ENCODE results near the gene DPP7.

The DPP7 gene

DNA sequence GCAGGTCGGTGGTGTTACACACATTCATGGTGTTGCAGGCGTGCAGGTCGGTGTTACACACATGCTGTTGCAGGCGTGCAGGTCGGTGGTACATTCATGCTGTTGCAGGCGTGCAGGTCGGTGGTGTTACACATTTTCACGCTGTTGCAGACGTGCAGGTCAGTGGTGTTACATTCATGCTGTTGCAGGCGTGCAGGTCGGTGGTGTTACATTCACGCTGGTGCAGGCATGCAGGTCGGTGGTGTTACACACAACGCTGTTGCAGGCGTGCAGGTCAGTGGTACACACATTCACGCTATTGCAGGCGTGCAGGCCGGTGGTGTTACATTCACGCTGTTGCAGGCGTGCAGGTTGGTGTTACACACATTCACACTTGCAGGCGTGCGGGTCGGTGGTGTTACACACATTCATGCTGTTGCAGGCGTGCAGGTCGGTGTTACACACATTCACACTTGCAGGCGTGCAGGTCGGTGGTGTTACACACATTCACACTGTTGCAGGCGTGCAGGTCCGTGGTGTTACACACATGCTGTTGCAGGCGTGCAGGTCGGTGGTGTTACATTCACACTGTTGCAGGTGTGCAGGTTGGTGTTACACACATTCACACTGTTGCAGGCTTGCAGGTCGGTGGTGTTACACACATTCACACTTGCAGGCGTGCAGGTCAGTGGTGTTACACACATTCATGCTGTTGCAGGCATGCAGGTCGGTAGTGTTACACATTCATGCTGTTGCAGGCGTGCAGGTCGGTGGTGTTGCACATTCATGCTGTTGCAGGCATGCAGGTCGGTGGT is 11.1 kb downstream of the DPP7 start:
- H3K27ac ChIP-seq = no peak overlapping the region
- TF ChIP-seq, protein P1, sequence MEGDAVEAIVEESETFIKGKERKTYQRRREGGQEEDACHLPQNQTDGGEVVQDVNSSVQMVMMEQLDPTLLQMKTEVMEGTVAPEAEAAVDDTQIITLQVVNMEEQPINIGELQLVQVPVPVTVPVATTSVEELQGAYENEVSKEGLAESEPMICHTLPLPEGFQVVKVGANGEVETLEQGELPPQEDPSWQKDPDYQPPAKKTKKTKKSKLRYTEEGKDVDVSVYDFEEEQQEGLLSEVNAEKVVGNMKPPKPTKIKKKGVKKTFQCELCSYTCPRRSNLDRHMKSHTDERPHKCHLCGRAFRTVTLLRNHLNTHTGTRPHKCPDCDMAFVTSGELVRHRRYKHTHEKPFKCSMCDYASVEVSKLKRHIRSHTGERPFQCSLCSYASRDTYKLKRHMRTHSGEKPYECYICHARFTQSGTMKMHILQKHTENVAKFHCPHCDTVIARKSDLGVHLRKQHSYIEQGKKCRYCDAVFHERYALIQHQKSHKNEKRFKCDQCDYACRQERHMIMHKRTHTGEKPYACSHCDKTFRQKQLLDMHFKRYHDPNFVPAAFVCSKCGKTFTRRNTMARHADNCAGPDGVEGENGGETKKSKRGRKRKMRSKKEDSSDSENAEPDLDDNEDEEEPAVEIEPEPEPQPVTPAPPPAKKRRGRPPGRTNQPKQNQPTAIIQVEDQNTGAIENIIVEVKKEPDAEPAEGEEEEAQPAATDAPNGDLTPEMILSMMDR (conservative IDR thresholded peaks at IDR 0.05) = no peak

DNA sequence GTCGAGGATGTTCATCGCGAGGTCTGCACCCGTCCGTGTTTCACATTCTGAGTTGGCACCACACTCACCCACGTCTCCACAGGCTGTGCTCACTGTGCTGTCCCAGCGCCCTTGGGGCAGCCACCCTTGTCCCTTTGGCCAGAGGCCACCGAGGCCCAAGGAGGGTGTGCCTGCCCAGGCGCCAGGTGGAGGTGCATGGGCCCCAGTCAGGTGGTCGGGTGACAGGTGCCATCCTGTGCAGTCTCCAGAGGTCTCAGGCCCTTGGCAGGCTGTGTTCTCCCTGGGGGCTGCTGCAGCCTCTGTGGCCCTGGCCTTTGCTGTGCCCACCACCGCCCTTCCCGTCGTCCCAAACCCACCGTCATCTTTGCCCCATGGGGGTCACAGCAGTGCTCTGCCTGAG is 15.3 kb downstream of the DPP7 start:
- no peak overlapping the region for H3K27ac ChIP-seq
- TF ChIP-seq, protein P1 (conservative IDR thresholded peaks at IDR 0.05) = no peak

DNA sequence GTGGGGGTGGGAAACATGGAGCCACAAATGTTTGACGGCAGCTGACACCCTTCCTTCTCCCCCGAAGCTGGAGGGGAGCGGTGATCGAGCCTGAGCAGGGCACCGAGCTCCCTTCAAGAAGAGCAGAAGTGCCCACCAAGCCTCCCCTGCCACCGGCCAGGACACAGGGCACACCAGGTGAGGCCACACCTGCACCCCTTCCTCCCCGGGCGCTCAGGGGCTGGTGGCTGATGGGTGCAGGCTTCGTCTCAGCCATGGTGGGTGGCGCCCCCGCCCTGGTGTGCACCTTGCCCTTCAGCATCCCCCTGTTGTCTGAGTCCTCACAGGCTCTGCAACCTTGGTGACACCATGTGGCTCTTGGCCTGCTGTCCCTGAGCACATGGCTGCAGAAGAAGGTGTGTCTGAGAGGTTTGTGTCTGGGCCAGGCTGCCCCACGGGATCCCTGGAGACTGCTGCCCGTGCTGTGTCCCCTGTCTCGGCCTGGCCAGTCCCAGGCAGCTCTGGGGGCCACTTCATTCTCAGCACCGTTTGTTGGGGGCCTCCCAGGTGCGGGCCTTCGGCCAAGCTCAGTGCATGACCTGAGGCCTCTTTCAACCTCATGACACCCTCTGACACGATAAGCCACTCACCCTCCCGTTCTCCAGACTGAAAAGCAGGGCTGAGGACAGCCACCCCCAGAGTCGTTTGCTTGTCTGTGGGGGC is 16.6 kb downstream of the DPP7 start:
- TF ChIP-seq, protein P1 (conservative IDR thresholded peaks at IDR 0.05) = no peak
- no peak overlapping the region for H3K27ac ChIP-seq

DNA sequence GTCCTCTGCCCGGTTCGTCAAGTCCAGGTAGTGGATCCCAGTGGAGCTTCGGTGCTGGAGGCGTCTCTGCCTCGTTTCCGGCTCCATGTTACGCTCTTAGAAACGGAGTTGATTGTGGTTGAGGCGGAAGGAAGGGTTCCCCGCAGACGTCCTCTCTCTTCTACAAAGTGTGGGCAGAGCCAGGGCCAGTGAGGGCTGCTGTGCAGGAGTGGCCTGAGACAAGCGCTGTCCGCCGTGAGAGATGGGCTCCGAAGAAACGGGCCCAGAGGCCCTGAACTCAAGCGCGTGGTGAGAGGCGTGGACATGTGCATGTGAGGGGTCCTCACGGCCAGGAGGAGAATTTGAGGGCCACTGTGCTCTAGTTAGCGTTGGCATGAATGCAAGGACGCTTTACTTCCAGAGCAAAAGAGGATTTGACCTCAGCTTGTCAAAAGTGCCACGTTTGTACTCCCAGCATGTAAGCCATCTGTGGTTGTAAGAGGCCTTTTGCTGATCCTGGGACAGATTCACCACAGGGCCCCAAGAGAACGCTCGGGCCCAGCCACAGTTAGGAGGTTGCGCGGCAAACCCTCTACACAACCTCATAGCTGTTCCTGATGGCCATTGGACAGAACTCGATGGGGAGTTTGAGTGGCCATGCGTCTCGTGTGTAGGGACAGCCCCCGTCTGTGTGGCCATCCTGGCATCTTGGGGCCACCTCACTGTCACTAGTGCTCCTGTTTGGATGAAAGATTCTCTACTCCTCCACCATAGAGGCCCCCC is 17.6 kb downstream of the DPP7 start:
- TF ChIP-seq, protein P1 (conservative IDR thresholded peaks at IDR 0.05) = no peak
- H3K27ac ChIP-seq = no peak overlapping the region

DNA sequence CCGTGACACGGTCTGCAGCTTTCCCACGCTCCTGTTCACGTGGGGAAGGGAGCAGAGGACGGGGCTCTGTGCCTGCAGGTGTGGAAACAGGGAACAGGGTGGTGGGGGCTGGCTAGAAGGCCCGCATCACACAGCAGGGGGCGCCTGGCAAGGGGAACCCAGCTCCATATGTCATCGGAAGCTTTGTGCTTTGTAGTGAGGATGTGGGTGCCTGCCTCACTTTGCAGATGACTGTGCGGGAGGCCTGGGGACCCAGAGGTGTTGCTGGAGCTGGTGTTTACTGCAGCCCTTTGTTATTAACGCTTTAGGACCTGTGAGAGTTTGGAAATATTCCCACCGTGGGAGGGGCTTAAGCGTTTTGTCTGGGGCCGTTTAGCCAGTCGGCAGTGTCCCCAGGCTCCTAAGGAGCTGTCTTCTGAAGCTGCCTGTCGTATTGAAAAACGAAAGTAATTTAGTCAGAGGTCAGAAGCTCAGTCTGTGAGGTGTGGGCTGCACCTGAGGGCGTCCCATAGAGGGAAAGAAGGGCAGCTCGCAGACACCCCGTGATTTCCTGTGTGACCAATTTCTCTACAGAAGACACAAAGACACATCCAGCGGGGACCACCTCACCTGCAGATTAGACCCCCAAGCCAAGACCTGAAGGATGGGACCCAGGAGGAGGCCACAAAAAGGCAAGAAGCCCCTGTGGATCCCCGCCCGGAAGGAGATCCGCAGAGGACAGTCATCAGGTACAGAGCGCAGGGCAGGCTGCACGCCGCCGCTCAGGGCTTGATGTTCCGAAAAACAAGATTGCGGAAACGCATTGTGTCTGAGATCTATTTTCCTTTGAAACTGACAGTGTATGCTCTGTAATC is 18.6 kb downstream of the DPP7 start:
- TF ChIP-seq, protein P1 (conservative IDR thresholded peaks at IDR 0.05) = peak; percentile 21
- H3K27ac ChIP-seq = no peak overlapping the region

DNA sequence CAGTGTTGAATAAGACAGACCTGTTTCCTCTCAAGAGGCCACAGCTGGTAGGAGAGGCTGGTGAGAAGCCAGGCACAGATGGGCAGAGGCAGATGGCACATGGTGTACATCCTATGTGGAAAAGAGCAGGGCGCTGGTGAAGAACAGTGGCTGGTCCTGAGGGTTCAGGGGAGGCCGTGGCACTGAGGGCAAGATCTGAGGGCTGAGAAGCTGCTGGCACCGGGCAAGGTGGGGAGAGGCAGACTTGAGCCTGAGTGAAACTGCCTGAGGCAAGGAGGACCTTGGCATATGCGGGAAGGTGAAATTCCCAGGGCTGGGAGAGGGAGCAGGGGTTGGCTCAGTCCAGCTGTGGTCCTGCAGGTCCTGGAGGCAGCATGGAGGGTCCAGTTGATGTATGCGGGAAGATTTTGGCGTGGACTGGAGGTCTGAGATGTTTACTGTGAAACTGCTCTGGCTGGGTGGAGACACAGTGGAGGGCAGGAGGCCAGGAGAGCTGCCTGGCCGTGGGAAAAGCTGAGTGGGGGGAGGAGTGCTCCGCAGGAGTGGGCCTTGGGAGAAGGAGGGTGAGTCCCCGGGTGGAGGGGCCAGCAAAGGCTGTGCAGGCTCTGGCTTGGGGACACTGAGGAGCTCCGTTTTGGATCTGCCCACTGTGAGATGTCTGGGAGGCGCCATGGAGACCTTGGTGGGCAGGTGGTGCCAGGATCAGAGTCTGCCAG is 25.1 kb downstream of the DPP7 start:
- H3K27ac ChIP-seq = peak overlapping the region; percentile 100; the same call in 1 of the 2 replicates
- TF ChIP-seq, protein P1 (conservative IDR thresholded peaks at IDR 0.05) = no peak

All from VCaP (cell line).